ENCODE data around the gene L1CAM. TPM values are rescaled to one million over a fixed set of nuclear protein-coding genes. Genes with fewer than 3 reads are reported as not detected.

The L1CAM gene
- total RNA-seq, 1 experiment from 2014 or later: 20.7 TPM

- no peak for TF ChIP-seq CTCF (IDR thresholded peaks at IDR 0.05; ENCODE audit: unreplicated experiment)
- Mint-ChIP-seq H3K4me1 (ENCODE audit: insufficient read depth, unreplicated experiment) (no peaks in the 10 kb centered on the region), H3K27ac (ENCODE audit: low read depth, unreplicated experiment) (no peak overlapping the region), H3K4me3 (ENCODE audit: unreplicated experiment) (no peak overlapping the region), H3K9me3 (ENCODE audit: unreplicated experiment) (peaks cover 6% of the 10 kb centered on the region), H3K27me3 (ENCODE audit: insufficient read depth, unreplicated experiment) (peaks cover 28% of the 10 kb centered on the region), H3K36me3 (ENCODE audit: insufficient read depth, unreplicated experiment) (peaks cover 7% of the 10 kb centered on the region)
- POLR2A ChIA-PET: no interaction called here
- CTCF ChIA-PET: no interaction called here
- no TSS peak for BruUV-seq (replicated peaks)
- intact Hi-C loops (cut with micrococcal nuclease): no loop called here
- DNase-seq (ENCODE audit: unreplicated experiment): no peak
Measured at GRCh38 chrX:153863251-153863991, 22.6 kb downstream of the L1CAM start.

GRCh38 chrX:153862369-153863250 is 23.4 kb downstream of the L1CAM start:
- H3K4me1 Mint-ChIP-seq (ENCODE audit: insufficient read depth, unreplicated experiment): no peaks in the 10 kb centered on the region
- no peak overlapping the region for H3K4me3 Mint-ChIP-seq (ENCODE audit: unreplicated experiment)
- no peak for TF ChIP-seq CTCF (IDR thresholded peaks at IDR 0.05; ENCODE audit: unreplicated experiment)
- peaks cover 6% of the 10 kb centered on the region for H3K9me3 Mint-ChIP-seq (ENCODE audit: unreplicated experiment)
- ChIA-PET CTCF (no interaction called here), POLR2A (interaction anchor here (0.6 kb wide), 1 partner anchor 1613 kb away, joined by 3 read pairs; no protein-coding TSS in a partner anchor)
- H3K27ac Mint-ChIP-seq (ENCODE audit: low read depth, unreplicated experiment): no peak overlapping the region
- no TSS peak for BruUV-seq (replicated peaks)
- peaks cover 7% of the 10 kb centered on the region for H3K36me3 Mint-ChIP-seq (ENCODE audit: insufficient read depth, unreplicated experiment)
- peaks cover 36% of the 10 kb centered on the region for H3K27me3 Mint-ChIP-seq (ENCODE audit: insufficient read depth, unreplicated experiment)
- no peak for DNase-seq (ENCODE audit: unreplicated experiment)
- intact Hi-C loops (cut with micrococcal nuclease): no loop called here

DNA sequence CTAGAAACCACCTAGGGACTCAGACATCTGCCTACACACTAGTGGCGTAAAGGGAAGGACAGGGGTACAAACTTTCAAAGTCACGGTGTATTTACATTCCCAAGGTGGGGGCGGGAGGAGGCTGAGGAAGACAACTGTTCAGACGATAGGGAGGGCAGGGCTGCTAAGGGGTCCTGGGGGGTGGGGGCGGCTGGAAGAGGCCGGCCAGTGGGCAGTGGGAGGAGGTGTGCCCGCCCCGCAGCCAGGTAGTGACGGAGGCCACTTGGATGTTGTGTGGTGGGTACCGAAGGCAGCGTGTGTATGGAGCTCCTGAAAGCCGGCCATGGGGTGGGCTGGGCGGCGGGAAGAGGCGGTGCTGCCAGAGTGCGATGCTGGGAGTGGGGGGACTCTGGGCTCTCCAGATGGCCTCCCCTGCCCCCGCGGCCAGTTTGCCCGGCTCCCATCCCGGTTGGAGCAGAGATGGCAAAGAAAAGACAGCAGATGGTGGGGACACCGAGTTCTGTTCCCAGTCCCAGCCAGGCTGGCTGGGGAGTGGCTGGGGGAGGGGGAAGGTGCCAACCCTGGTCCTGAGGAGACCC is 24.2 kb downstream of the L1CAM start:
- no peak overlapping the region for H3K4me3 Mint-ChIP-seq (ENCODE audit: unreplicated experiment)
- ChIA-PET POLR2A (no interaction called here), CTCF (interaction anchor here (0.7 kb wide), 1 partner anchor 850 kb away, joined by 4 read pairs; no protein-coding TSS in a partner anchor)
- no peak for TF ChIP-seq CTCF (IDR thresholded peaks at IDR 0.05; ENCODE audit: unreplicated experiment)
- peaks cover 44% of the 10 kb centered on the region for H3K27me3 Mint-ChIP-seq (ENCODE audit: insufficient read depth, unreplicated experiment)
- H3K27ac Mint-ChIP-seq (ENCODE audit: low read depth, unreplicated experiment): no peak overlapping the region
- no TSS peak for BruUV-seq (replicated peaks)
- H3K4me1 Mint-ChIP-seq (ENCODE audit: insufficient read depth, unreplicated experiment): no peaks in the 10 kb centered on the region
- DNase-seq (ENCODE audit: unreplicated experiment): no peak
- H3K9me3 Mint-ChIP-seq (ENCODE audit: unreplicated experiment): peaks cover 6% of the 10 kb centered on the region
- H3K36me3 Mint-ChIP-seq (ENCODE audit: insufficient read depth, unreplicated experiment): peaks cover 7% of the 10 kb centered on the region
- intact Hi-C loops (cut with micrococcal nuclease): no loop called here

GRCh38 chrX:153861151-153861550 is 24.8 kb downstream of the L1CAM start:
- Mint-ChIP-seq H3K4me1 (ENCODE audit: insufficient read depth, unreplicated experiment) (no peaks in the 10 kb centered on the region), H3K9me3 (ENCODE audit: unreplicated experiment) (peaks cover 6% of the 10 kb centered on the region), H3K27me3 (ENCODE audit: insufficient read depth, unreplicated experiment) (peaks cover 50% of the 10 kb centered on the region), H3K36me3 (ENCODE audit: insufficient read depth, unreplicated experiment) (peaks cover 7% of the 10 kb centered on the region), H3K27ac (ENCODE audit: low read depth, unreplicated experiment) (no peak overlapping the region), H3K4me3 (ENCODE audit: unreplicated experiment) (no peak overlapping the region)
- DNase-seq (ENCODE audit: unreplicated experiment): no peak
- POLR2A ChIA-PET: no interaction called here
- TF ChIP-seq CTCF (IDR thresholded peaks at IDR 0.05; ENCODE audit: unreplicated experiment): no peak
- BruUV-seq (replicated peaks): no TSS peak
- intact Hi-C loops (cut with micrococcal nuclease): no loop called here
- CTCF ChIA-PET: interaction anchor here (0.7 kb wide), 1 partner anchor 850 kb away, joined by 4 read pairs; no protein-coding TSS in a partner anchor

All from MCF 10A (cell line).